ENCODE measurements around the gene ASB2. TPM values are rescaled to one million over a fixed set of nuclear protein-coding genes. Genes with fewer than 3 reads are reported as not detected.

ASB2 gene
- total RNA-seq, 1 experiment from 2014 or later = not detected

- no peak for DNase-seq
- intact Hi-C loops (cut with micrococcal nuclease; ENCODE audit: unreplicated experiment) = no loop called here
- Mint-ChIP-seq H3K27ac (ENCODE audit: unreplicated experiment) (no peak overlapping the region), H3K36me3 (ENCODE audit: insufficient read depth, unreplicated experiment) (no peaks in the 10 kb centered on the region), H3K27me3 (ENCODE audit: insufficient read depth, unreplicated experiment) (no peaks in the 10 kb centered on the region), H3K4me3 (ENCODE audit: unreplicated experiment) (no peak overlapping the region), H3K9me3 (ENCODE audit: unreplicated experiment) (no peaks in the 10 kb centered on the region), H3K4me1 (ENCODE audit: low read depth, unreplicated experiment) (peaks cover 14% of the 10 kb centered on the region)
- BruUV-seq (replicated peaks) = no TSS peak
- no peak for TF ChIP-seq CTCF (IDR thresholded peaks at IDR 0.05; ENCODE audit: insufficient read depth in 1 of 2, low read depth in 1 of 2, low read length in 1 of 2, severe bottlenecking in 1 of 2, unreplicated experiment in 1 of 2)
- ChIA-PET POLR2A (no interaction called here), CTCF (interaction anchor here (0.6 kb wide), 1 partner anchor 8 kb away, joined by 3 read pairs; no protein-coding TSS in a partner anchor)
- no peak overlapping the region for H3K4me3 ChIP-seq (ENCODE audit: low read depth, low read length)
- H3K4me1 ChIP-seq = peaks cover 35% of the 10 kb centered on the region
- H3K36me3 ChIP-seq (ENCODE audit: control insufficient read depth, insufficient read depth, low read length) = no peaks in the 10 kb centered on the region
- no peaks in the 10 kb centered on the region for H3K27me3 ChIP-seq (replicated peaks; ENCODE audit: control insufficient read depth, insufficient read depth, low read length)
- no peaks in the 10 kb centered on the region for H3K9me3 ChIP-seq
These were observed 12.7 kb downstream of the ASB2 start for GRCh38 chr14:93963692-93964091.

GRCh38 chr14:93962701-93963601 is 13.4 kb downstream of the ASB2 start:
- Histone ChIP-seq H3K9me3 (no peaks in the 10 kb centered on the region), H3K27me3 (replicated peaks; ENCODE audit: control insufficient read depth, insufficient read depth, low read length) (no peaks in the 10 kb centered on the region), H3K36me3 (ENCODE audit: control insufficient read depth, insufficient read depth, low read length) (no peaks in the 10 kb centered on the region), H3K4me3 (ENCODE audit: low read depth, low read length) (no peak overlapping the region), H3K4me1 (peaks cover 42% of the 10 kb centered on the region)
- no peak for TF ChIP-seq CTCF (IDR thresholded peaks at IDR 0.05; ENCODE audit: insufficient read depth in 1 of 2, low read depth in 1 of 2, low read length in 1 of 2, severe bottlenecking in 1 of 2, unreplicated experiment in 1 of 2)
- no peak for DNase-seq
- no peaks in the 10 kb centered on the region for H3K36me3 Mint-ChIP-seq (ENCODE audit: insufficient read depth, unreplicated experiment)
- intact Hi-C loops (cut with micrococcal nuclease; ENCODE audit: unreplicated experiment) = no loop called here
- POLR2A ChIA-PET = no interaction called here
- H3K4me1 Mint-ChIP-seq (ENCODE audit: low read depth, unreplicated experiment) = peaks cover 14% of the 10 kb centered on the region
- CTCF ChIA-PET = interaction anchor here (0.6 kb wide), 1 partner anchor 9 kb away, joined by 3 read pairs; no protein-coding TSS in a partner anchor
- H3K27ac Mint-ChIP-seq (ENCODE audit: unreplicated experiment) = no peak overlapping the region
- no peaks in the 10 kb centered on the region for H3K27me3 Mint-ChIP-seq (ENCODE audit: insufficient read depth, unreplicated experiment)
- BruUV-seq (replicated peaks) = no TSS peak
- no peaks in the 10 kb centered on the region for H3K9me3 Mint-ChIP-seq (ENCODE audit: unreplicated experiment)
- H3K4me3 Mint-ChIP-seq (ENCODE audit: unreplicated experiment) = no peak overlapping the region

GRCh38 chr14:93961620-93962019 is 14.8 kb downstream of the ASB2 start:
- Mint-ChIP-seq H3K9me3 (ENCODE audit: unreplicated experiment) (no peaks in the 10 kb centered on the region), H3K4me3 (ENCODE audit: unreplicated experiment) (no peak overlapping the region), H3K27ac (ENCODE audit: unreplicated experiment) (no peak overlapping the region), H3K36me3 (ENCODE audit: insufficient read depth, unreplicated experiment) (no peaks in the 10 kb centered on the region), H3K27me3 (ENCODE audit: insufficient read depth, unreplicated experiment) (no peaks in the 10 kb centered on the region), H3K4me1 (ENCODE audit: low read depth, unreplicated experiment) (peaks cover 14% of the 10 kb centered on the region)
- Histone ChIP-seq H3K9me3 (no peaks in the 10 kb centered on the region), H3K36me3 (ENCODE audit: control insufficient read depth, insufficient read depth, low read length) (no peaks in the 10 kb centered on the region), H3K4me1 (peaks cover 51% of the 10 kb centered on the region), H3K4me3 (ENCODE audit: low read depth, low read length) (no peak overlapping the region), H3K27me3 (replicated peaks; ENCODE audit: control insufficient read depth, insufficient read depth, low read length) (no peaks in the 10 kb centered on the region)
- no peak for TF ChIP-seq CTCF (IDR thresholded peaks at IDR 0.05; ENCODE audit: insufficient read depth in 1 of 2, low read depth in 1 of 2, low read length in 1 of 2, severe bottlenecking in 1 of 2, unreplicated experiment in 1 of 2)
- CTCF ChIA-PET = no interaction called here
- BruUV-seq (replicated peaks) = no TSS peak
- POLR2A ChIA-PET = no interaction called here
- intact Hi-C loops (cut with micrococcal nuclease; ENCODE audit: unreplicated experiment) = no loop called here
- DNase-seq = no peak
